Astrocyte (in vitro differentiated cells and primary cell): ENCODE results near the gene RBP4. TPM values are rescaled to one million over a fixed set of nuclear protein-coding genes. Genes with fewer than 3 reads are reported as not detected.

ENCODE experiments used
- DNase-seq: peaks from one replicate; pipeline ENCODE4 v3.0.0-alpha.2; 2010; ENCODE audit warnings: low read depth
- FAIRE-seq: peaks from 2 replicates; lab custom pipeline; 2011; peaks lifted over from hg19 to GRCh38; lab: Jason Lieb, UNC
- H2AFZ ChIP-seq: 2 replicates; pipeline ENCODE4 v1.6.0; 2012; ENCODE audit warnings: low read depth, low read length, inconsistent platforms
- H3K27ac ChIP-seq: 2 replicates; pipeline ENCODE4 v1.5.1; 2011; ENCODE audit warnings: low read depth, low read length, inconsistent platforms
- H3K27me3 ChIP-seq: 2 replicates; pipeline ENCODE4 v1.6.0; 2011; ENCODE audit warnings: low read length, inconsistent platforms; ENCODE audit not compliant: insufficient read depth
- H3K36me3 ChIP-seq: 2 replicates; pipeline ENCODE4 v1.5.1; 2011; ENCODE audit warnings: low read length, inconsistent platforms; ENCODE audit not compliant: insufficient read depth
- H3K4me1 ChIP-seq: 2 replicates; pipeline ENCODE4 v1.5.1; 2011; ENCODE audit warnings: low read length, inconsistent platforms; ENCODE audit not compliant: insufficient read depth
- H3K4me2 ChIP-seq: 2 replicates; pipeline ENCODE4 v1.6.0; 2012; ENCODE audit warnings: low read length, inconsistent platforms
- H3K4me3 ChIP-seq: 2 replicates; pipeline ENCODE4 v1.5.1; 2011; ENCODE audit warnings: low read depth, mild to moderate bottlenecking, low read length, inconsistent platforms; ENCODE audit not compliant: insufficient read depth
- H3K79me2 ChIP-seq: 2 replicates; pipeline ENCODE4 v1.6.0; 2012; ENCODE audit warnings: mild to moderate bottlenecking, low read length, inconsistent platforms; ENCODE audit not compliant: insufficient read depth
- H3K9ac ChIP-seq: 2 replicates; pipeline ENCODE4 v1.6.0; 2012; ENCODE audit warnings: mild to moderate bottlenecking, low read length, inconsistent platforms
- H3K9me3 ChIP-seq: 2 replicates; pipeline ENCODE4 v1.5.1; 2012; ENCODE audit warnings: low read depth, mild to moderate bottlenecking, low read length, inconsistent platforms; ENCODE audit not compliant: insufficient read depth
- H4K20me1 ChIP-seq: 2 replicates; pipeline ENCODE4 v1.6.0; 2012; ENCODE audit warnings: low read length, inconsistent platforms; ENCODE audit not compliant: insufficient read depth
- H3K27ac Mint-ChIP-seq: one replicate; pipeline ENCODE4 v1.8.0; 2021; ENCODE audit warnings: mild to moderate bottlenecking, mixed read lengths; ENCODE audit not compliant: unreplicated experiment
- H3K27me3 Mint-ChIP-seq: one replicate; pipeline ENCODE4 v1.8.0; 2021; ENCODE audit warnings: low read depth, mixed read lengths; ENCODE audit not compliant: unreplicated experiment
- H3K36me3 Mint-ChIP-seq: one replicate; pipeline ENCODE4 v1.8.0; 2021; ENCODE audit warnings: low read depth, mixed read lengths; ENCODE audit not compliant: unreplicated experiment
- H3K4me1 Mint-ChIP-seq: one replicate; pipeline ENCODE4 v1.8.0; 2021; ENCODE audit warnings: low read depth, mixed read lengths; ENCODE audit not compliant: unreplicated experiment
- H3K4me3 Mint-ChIP-seq: one replicate; pipeline ENCODE4 v1.8.0; 2021; ENCODE audit warnings: mild to moderate bottlenecking, moderate library complexity, mixed read lengths; ENCODE audit not compliant: unreplicated experiment
- H3K9me3 Mint-ChIP-seq: one replicate; pipeline ENCODE4 v1.8.0; 2021; ENCODE audit warnings: mild to moderate bottlenecking, mixed read lengths; ENCODE audit not compliant: unreplicated experiment
- EZH2 ChIP-seq: IDR thresholded peaks from 2 replicates; pipeline ENCODE4 v1.6.1; 2012; ENCODE audit warnings: mild to moderate bottlenecking, low read length, inconsistent platforms; ENCODE audit not compliant: insufficient read depth
- total RNA-seq: library from RNA; stranded (reverse); gene quantifications from 2 replicates; pipeline ENCODE4 v1.2.1, GENCODE V29; 2021
- TF ChIP-seq, protein P1 (sequence below): IDR thresholded peaks from 2 replicates; pipeline ENCODE4 v1.5.1; 2011; ENCODE audit warnings: low read depth, mild to moderate bottlenecking, inconsistent platforms, low read length, moderate library complexity; ENCODE audit not compliant: insufficient read depth

RBP4 gene
- total RNA-seq, 1 donor from 2014 or later, result 0.27 TPM

DNA sequence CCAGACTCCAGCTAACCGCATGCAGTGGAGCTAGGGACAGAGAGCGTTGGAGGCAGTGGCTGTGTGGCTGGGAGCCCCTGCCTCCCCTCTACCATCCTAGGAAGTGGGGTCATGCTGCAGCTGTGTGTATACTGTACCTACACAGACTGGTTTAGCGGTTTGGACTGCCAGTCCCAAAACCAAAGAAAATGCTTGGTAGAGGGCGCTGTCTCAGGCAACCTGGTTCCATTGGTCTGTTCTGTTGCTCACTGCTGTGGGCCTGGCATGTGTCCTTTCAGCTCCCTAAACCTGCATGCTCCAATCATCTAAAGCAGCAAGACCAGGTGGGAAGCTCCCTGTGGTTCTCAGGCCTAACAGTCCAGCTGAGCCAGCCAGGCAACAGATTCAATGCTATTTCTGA is 4.5 kb downstream of the RBP4 start:
- Mint-ChIP-seq H3K4me3 (no peak overlapping the region), H3K36me3 (no peaks in the 10 kb centered on the region), H3K27me3 (peaks cover 32% of the 10 kb centered on the region), H3K9me3 (no peaks in the 10 kb centered on the region), H3K27ac (no peak overlapping the region), H3K4me1 (peaks cover 5% of the 10 kb centered on the region)
- Histone ChIP-seq H4K20me1 (no peaks in the 10 kb centered on the region), H2AFZ (no peak overlapping the region), H3K9ac (no peak overlapping the region), H3K9me3 (no peaks in the 10 kb centered on the region), H3K27me3 (peaks cover 16% of the 10 kb centered on the region), H3K4me3 (no peak overlapping the region), H3K4me1 (peaks cover 2% of the 10 kb centered on the region), H3K4me2 (no peak overlapping the region), H3K27ac (no peak overlapping the region), H3K79me2 (no peaks in the 10 kb centered on the region), H3K36me3 (no peaks in the 10 kb centered on the region)
- DNase-seq (no peak), FAIRE-seq (no peak)
- TF ChIP-seq EZH2, result no peak
- TF ChIP-seq, protein P1, sequence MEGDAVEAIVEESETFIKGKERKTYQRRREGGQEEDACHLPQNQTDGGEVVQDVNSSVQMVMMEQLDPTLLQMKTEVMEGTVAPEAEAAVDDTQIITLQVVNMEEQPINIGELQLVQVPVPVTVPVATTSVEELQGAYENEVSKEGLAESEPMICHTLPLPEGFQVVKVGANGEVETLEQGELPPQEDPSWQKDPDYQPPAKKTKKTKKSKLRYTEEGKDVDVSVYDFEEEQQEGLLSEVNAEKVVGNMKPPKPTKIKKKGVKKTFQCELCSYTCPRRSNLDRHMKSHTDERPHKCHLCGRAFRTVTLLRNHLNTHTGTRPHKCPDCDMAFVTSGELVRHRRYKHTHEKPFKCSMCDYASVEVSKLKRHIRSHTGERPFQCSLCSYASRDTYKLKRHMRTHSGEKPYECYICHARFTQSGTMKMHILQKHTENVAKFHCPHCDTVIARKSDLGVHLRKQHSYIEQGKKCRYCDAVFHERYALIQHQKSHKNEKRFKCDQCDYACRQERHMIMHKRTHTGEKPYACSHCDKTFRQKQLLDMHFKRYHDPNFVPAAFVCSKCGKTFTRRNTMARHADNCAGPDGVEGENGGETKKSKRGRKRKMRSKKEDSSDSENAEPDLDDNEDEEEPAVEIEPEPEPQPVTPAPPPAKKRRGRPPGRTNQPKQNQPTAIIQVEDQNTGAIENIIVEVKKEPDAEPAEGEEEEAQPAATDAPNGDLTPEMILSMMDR, result no peak

DNA sequence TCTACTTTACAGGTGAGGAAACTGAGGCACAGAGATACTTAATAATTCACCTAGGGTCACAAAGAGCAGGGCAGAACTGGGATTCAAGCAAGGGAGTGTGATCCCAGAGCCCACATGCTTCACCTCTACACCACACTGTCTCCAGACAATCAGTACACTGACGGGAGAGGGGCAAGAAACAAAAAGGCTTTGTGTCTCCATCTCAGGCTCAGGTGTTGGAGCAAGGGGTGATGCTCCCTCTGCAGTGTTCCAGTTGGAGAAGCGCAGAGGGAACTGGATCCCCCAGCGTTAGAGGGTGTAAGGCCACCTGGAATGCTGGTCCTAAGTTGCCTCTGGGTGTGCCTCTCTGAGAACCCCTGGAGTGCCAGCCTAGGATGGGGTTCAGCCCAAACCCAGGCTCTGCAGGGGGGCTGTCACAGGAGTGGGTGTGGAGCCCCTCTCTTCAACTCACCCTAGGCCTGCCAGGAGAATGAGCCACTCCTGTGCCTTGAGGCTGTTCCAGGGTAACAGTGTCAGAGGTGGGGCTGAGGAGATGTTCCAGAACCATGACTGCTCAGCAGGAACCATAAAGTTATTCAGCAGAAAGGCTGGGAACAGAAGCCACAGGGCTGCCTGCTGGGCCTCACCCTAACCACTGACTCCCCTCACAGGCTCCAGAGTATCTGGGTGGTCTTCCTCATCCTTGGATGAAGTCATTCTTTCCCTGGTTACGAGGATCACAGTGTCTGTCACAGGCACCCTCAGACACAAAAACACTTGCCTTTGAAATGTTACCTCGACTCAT is 5.5 kb downstream of the RBP4 start:
- H3K27me3 Mint-ChIP-seq, result peaks cover 31% of the 10 kb centered on the region
- Histone ChIP-seq H2AFZ (no peak overlapping the region), H3K27ac (no peak overlapping the region), H3K4me2 (no peak overlapping the region), H3K79me2 (no peaks in the 10 kb centered on the region), H3K9me3 (no peaks in the 10 kb centered on the region), H3K4me1 (no peaks in the 10 kb centered on the region), H3K36me3 (no peaks in the 10 kb centered on the region), H4K20me1 (no peaks in the 10 kb centered on the region), H3K9ac (no peak overlapping the region), H3K4me3 (no peak overlapping the region), H3K27me3 (peaks cover 13% of the 10 kb centered on the region)
- H3K36me3 Mint-ChIP-seq, result no peaks in the 10 kb centered on the region
- FAIRE-seq, result no peak
- DNase-seq, result no peak
- H3K9me3 Mint-ChIP-seq, result no peaks in the 10 kb centered on the region
- no peak overlapping the region for H3K4me3 Mint-ChIP-seq
- no peak for TF ChIP-seq EZH2
- TF ChIP-seq, protein P1, result no peak
- H3K27ac Mint-ChIP-seq, result no peak overlapping the region
- peaks cover 5% of the 10 kb centered on the region for H3K4me1 Mint-ChIP-seq

DNA sequence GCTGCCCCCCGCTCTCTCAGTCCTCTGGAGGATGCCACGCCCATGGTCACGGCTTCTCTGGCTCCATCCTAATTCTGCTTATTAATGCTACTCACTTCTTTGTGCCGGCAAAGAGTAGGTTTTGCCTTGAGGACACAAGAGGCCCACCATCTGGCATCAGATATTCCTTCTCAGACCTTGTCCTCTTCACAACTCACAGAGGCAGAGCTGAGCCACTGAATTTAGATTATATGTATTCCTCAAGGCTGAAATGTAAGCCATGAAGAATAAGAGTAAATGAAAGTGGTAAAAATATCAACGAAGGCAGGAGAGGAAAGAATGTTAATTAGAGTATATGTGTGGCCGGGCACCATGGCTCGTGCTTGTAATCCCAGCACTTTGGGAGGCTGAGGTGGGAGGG is 6.5 kb downstream of the RBP4 start:
- no peak for TF ChIP-seq EZH2
- TF ChIP-seq, protein P1, result no peak
- H3K9me3 Mint-ChIP-seq, result no peaks in the 10 kb centered on the region
- H2AFZ ChIP-seq, result no peak overlapping the region
- no peak overlapping the region for H3K27ac Mint-ChIP-seq
- H3K4me2 ChIP-seq, result no peak overlapping the region
- no peak overlapping the region for H3K9ac ChIP-seq
- H3K4me1 Mint-ChIP-seq, result peaks cover 5% of the 10 kb centered on the region
- H4K20me1 ChIP-seq, result no peaks in the 10 kb centered on the region
- H3K4me3 Mint-ChIP-seq, result no peak overlapping the region
- DNase-seq, result no peak
- H3K27me3 Mint-ChIP-seq, result peaks cover 22% of the 10 kb centered on the region
- H3K79me2 ChIP-seq, result no peaks in the 10 kb centered on the region
- peaks cover 4% of the 10 kb centered on the region for H3K27me3 ChIP-seq
- no peaks in the 10 kb centered on the region for H3K4me1 ChIP-seq
- no peaks in the 10 kb centered on the region for H3K36me3 Mint-ChIP-seq
- no peak for FAIRE-seq
- no peaks in the 10 kb centered on the region for H3K36me3 ChIP-seq
- no peak overlapping the region for H3K4me3 ChIP-seq
- no peaks in the 10 kb centered on the region for H3K9me3 ChIP-seq
- no peak overlapping the region for H3K27ac ChIP-seq
